Hepatocyte (in vitro differentiated cells): ENCODE measurements around the gene MMP28. TPM values are rescaled to one million over a fixed set of nuclear protein-coding genes. Genes with fewer than 3 reads are reported as not detected.

Experiments used
- DNase-seq: peaks from one replicate; pipeline ENCODE4 v3.0.0-alpha.2; 2016; ENCODE audit warnings: low spot score
- H2AFZ ChIP-seq: fragments of 200-600 bp; sonication (generic); 2 replicates; pipeline ENCODE4 v1.6.0; 2016; ENCODE audit warnings: antibody characterized with exemption, mild to moderate bottlenecking
- H3K27ac ChIP-seq: fragments of 200-600 bp; sonication (generic); 2 replicates; pipeline ENCODE4 v1.5.1; 2016; ENCODE audit warnings: mild to moderate bottlenecking
- H3K27me3 ChIP-seq: fragments of 200-600 bp; sonication (generic); 2 replicates; pipeline ENCODE4 v1.6.1; 2016
- H3K36me3 ChIP-seq: fragments of 200-600 bp; sonication (generic); replicated peaks from 2 replicates; pipeline ENCODE4 v1.5.1; 2016; ENCODE audit warnings: low read depth; ENCODE audit not compliant: insufficient read depth
- H3K4me1 ChIP-seq: fragments of 200-600 bp; sonication (generic); 2 replicates; pipeline ENCODE4 v1.5.1; 2016; ENCODE audit warnings: mild to moderate bottlenecking, moderate library complexity; ENCODE audit not compliant: insufficient read depth
- H3K4me2 ChIP-seq: fragments of 200-600 bp; sonication (generic); 2 replicates; pipeline ENCODE4 v1.6.0; 2016
- H3K4me3 ChIP-seq: fragments of 200-600 bp; sonication (generic); 2 replicates; pipeline ENCODE4 v1.5.1; 2016; ENCODE audit warnings: mild to moderate bottlenecking
- H3K79me2 ChIP-seq: fragments of 200-600 bp; sonication (generic); 2 replicates; pipeline ENCODE4 v1.6.0; 2017; ENCODE audit warnings: mild to moderate bottlenecking
- H3K9me2 ChIP-seq: fragments of 200-600 bp; sonication (generic); replicated peaks from 2 replicates; pipeline ENCODE4 v1.6.0; 2017; ENCODE audit warnings: mild to moderate bottlenecking; ENCODE audit not compliant: insufficient read depth
- H3K9me3 ChIP-seq: fragments of 200-600 bp; sonication (generic); 2 replicates; pipeline ENCODE4 v1.5.1; 2016; ENCODE audit warnings: low read depth, mild to moderate bottlenecking
- H4K20me1 ChIP-seq: fragments of 200-600 bp; sonication (generic); 2 replicates; pipeline ENCODE4 v1.6.0; 2016; ENCODE audit warnings: mild to moderate bottlenecking; ENCODE audit not compliant: insufficient read depth, poor library complexity, severe bottlenecking
- EZH2 ChIP-seq: fragments of 200-600 bp; sonication (generic); IDR thresholded peaks from 2 replicates; pipeline ENCODE4 v1.6.1; 2016; ENCODE audit warnings: antibody characterized with exemption, mild to moderate bottlenecking, borderline replicate concordance
- EZH2phosphoT487 ChIP-seq: fragments of 200-600 bp; sonication (generic); IDR thresholded peaks from one replicate; pipeline ENCODE4 v1.6.1; 2018; ENCODE audit warnings: antibody characterized with exemption, mild to moderate bottlenecking, low read depth, moderate library complexity; ENCODE audit not compliant: unreplicated experiment, severe bottlenecking
- WGBS: methylation state at CpG from one replicate; pipeline ENCODE4 v1.1.6; 2016; ENCODE audit warnings: low lambda C conversion rate; ENCODE audit errors: missing lambda C conversion rate; 5-methylcytosine and 5-hydroxymethylcytosine counted together
- polyA plus RNA-seq: library from polyadenylated mRNA; unstranded; fragments of >200 nt; fragmentation: Nextera tagmentation; extraction: Ambion mirVana; gene quantifications from 2 replicates; pipeline ENCODE4 v1.2.1, GENCODE V29; 2016
- total RNA-seq: library from RNA; depleted of rRNA; stranded (reverse); fragments of >200 nt; gene quantifications from 2 replicates; pipeline ENCODE4 v1.2.3, GENCODE V29; 2014
- TF ChIP-seq, protein P1 (sequence below): fragments of 200-600 bp; sonication (generic); IDR thresholded peaks from 2 replicates; pipeline ENCODE4 v1.5.1; 2016; ENCODE audit warnings: antibody characterized with exemption, mild to moderate bottlenecking; ENCODE audit not compliant: poor library complexity

Gene MMP28
- total and polyA plus RNA-seq, 2 experiments from 2014 or later, result 12.0 to 18.0 TPM

DNA sequence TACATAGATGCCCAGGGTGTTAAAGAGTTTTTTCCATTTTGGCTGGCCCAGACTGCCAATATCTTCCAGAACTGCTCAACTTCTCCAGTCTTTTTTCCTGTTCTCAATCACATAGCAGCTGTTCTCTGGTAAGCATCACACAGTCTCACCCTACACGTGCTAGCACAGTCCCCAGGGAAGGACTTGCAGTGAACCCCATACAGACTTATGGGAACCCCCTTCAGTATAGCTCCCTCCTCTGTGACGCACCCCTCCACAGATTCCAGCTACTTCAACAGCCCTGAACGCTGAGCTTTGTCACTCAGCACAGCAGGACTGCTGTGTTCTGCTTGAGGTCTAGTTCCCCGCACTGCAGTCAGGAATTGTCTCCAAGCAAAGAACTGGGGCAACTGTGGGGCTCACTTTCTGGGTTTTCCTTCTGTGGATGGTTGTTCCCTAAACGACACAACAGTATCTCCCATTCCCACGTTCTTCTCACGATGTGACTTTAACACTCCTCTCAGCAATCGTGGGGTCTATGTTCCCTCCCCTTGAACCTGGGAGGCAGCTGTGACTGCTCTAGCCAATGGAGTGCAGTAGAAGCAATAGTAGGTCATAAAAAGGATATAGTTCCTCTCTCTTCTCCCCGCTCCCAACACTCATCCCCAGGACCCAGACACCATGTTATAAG, 3.6 kb downstream of the MMP28 start:
- no peak overlapping the region for H3K4me2 ChIP-seq
- H3K27me3 ChIP-seq, result peaks cover 36% of the 10 kb centered on the region
- H3K9me3 ChIP-seq, result no peaks in the 10 kb centered on the region
- H3K9me2 ChIP-seq, result no peaks in the 10 kb centered on the region
- H3K4me1 ChIP-seq, result peaks cover 29% of the 10 kb centered on the region
- H3K79me2 ChIP-seq, result no peaks in the 10 kb centered on the region
- no peak overlapping the region for H3K4me3 ChIP-seq
- no peak for DNase-seq
- H3K27ac ChIP-seq, result no peak overlapping the region
- H3K36me3 ChIP-seq, result no peaks in the 10 kb centered on the region
- no peaks in the 10 kb centered on the region for H4K20me1 ChIP-seq
- no peak overlapping the region for H2AFZ ChIP-seq
- TF ChIP-seq EZH2phosphoT487 (no peak), EZH2 (no peak)
- TF ChIP-seq, protein P1, sequence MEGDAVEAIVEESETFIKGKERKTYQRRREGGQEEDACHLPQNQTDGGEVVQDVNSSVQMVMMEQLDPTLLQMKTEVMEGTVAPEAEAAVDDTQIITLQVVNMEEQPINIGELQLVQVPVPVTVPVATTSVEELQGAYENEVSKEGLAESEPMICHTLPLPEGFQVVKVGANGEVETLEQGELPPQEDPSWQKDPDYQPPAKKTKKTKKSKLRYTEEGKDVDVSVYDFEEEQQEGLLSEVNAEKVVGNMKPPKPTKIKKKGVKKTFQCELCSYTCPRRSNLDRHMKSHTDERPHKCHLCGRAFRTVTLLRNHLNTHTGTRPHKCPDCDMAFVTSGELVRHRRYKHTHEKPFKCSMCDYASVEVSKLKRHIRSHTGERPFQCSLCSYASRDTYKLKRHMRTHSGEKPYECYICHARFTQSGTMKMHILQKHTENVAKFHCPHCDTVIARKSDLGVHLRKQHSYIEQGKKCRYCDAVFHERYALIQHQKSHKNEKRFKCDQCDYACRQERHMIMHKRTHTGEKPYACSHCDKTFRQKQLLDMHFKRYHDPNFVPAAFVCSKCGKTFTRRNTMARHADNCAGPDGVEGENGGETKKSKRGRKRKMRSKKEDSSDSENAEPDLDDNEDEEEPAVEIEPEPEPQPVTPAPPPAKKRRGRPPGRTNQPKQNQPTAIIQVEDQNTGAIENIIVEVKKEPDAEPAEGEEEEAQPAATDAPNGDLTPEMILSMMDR, result no peak
- 52% methylated on average over 9 of the region's 9 CpGs for whole genome bisulfite sequencing

DNA sequence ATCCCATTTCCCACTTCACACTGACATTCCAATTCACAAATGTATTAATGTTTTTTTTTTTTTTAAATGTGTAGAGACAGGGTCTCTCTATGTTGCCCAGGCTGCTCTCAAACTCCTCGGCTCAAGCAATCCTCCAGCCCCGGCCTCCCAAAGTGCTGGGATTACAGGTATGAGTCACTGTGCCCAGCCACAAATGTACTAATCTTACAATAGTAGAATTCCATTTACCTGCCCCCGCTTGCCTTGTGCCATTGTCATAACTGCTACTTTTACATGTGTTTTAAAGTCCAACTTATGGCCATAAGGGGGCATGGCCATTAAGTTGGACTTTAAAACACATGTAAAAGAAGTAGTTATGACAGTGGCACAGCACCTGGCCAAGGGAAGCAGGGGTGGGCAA, 4.6 kb downstream of the MMP28 start:
- no peak overlapping the region for H3K27ac ChIP-seq
- H3K36me3 ChIP-seq, result no peaks in the 10 kb centered on the region
- H3K9me3 ChIP-seq, result no peaks in the 10 kb centered on the region
- H3K79me2 ChIP-seq, result no peaks in the 10 kb centered on the region
- no peak overlapping the region for H3K4me2 ChIP-seq
- no peak overlapping the region for H3K4me3 ChIP-seq
- no peaks in the 10 kb centered on the region for H3K9me2 ChIP-seq
- TF ChIP-seq EZH2, result no peak
- TF ChIP-seq, protein P1, result no peak
- TF ChIP-seq EZH2phosphoT487, result no peak
- H3K4me1 ChIP-seq, result peaks cover 36% of the 10 kb centered on the region
- DNase-seq, result no peak
- H3K27me3 ChIP-seq, result peaks cover 29% of the 10 kb centered on the region
- 84% methylated on average over 3 of the region's 3 CpGs for WGBS
- H2AFZ ChIP-seq, result no peak overlapping the region
- H4K20me1 ChIP-seq, result no peaks in the 10 kb centered on the region

- H2AFZ ChIP-seq, result no peak overlapping the region
- peaks cover 13% of the 10 kb centered on the region for H3K27me3 ChIP-seq
- H4K20me1 ChIP-seq, result no peaks in the 10 kb centered on the region
- no peaks in the 10 kb centered on the region for H3K9me2 ChIP-seq
- H3K4me3 ChIP-seq, result no peak overlapping the region
- WGBS, result 29% methylated on average over 2 of the region's 2 CpGs
- DNase-seq, result peak; percentile 66
- H3K79me2 ChIP-seq, result no peaks in the 10 kb centered on the region
- peak overlapping the region; percentile 54 for H3K27ac ChIP-seq
- peak overlapping the region; percentile 10 for H3K4me2 ChIP-seq
- peaks cover 35% of the 10 kb centered on the region for H3K4me1 ChIP-seq
- TF ChIP-seq EZH2 (no peak), EZH2phosphoT487 (no peak)
- TF ChIP-seq, protein P1, result no peak
- no peaks in the 10 kb centered on the region for H3K36me3 ChIP-seq
- H3K9me3 ChIP-seq, result no peaks in the 10 kb centered on the region
These were observed 6.7 kb downstream of the MMP28 start for GRCh38 chr17:35788477-35789368.
